ENCODE data around the gene METTL23.
"Not testable (repeated sequence)": the region's sequence is repeated elsewhere in the genome, so short reads cannot be mapped to it uniquely, and the experiment has no call there.

METTL23 gene

GRCh38 chr17:76696763-76697701, 29.6 kb upstream of the METTL23 start:
- no peak overlapping the region for H3K4me3 ChIP-seq (ENCODE audit: low read length, poor library complexity, severe bottlenecking)
- no peak overlapping the region for H3K4me2 ChIP-seq (ENCODE audit: low read depth, low read length, poor library complexity, severe bottlenecking)
- H3K36me3 ChIP-seq (ENCODE audit: insufficient read depth, low read length): no peaks in the 10 kb centered on the region
- H3F3A ChIP-seq (ENCODE audit: low read depth): no peaks in the 10 kb centered on the region
- no peaks in the 10 kb centered on the region for H4K20me1 ChIP-seq (ENCODE audit: insufficient read depth, low read length, poor library complexity, severe bottlenecking)
- H3K9me2 ChIP-seq (replicated peaks; ENCODE audit: low read depth, low read length): no peaks in the 10 kb centered on the region
- H3K27me3 ChIP-seq (ENCODE audit: insufficient read depth, low read length, poor library complexity, severe bottlenecking): no peaks in the 10 kb centered on the region
- H3K9me3 ChIP-seq (ENCODE audit: insufficient read depth, low read depth, low read length): no peaks in the 10 kb centered on the region
- H3K9ac ChIP-seq (ENCODE audit: low read depth, low read length, poor library complexity, severe bottlenecking): no peak overlapping the region
- no peak overlapping the region for H2AFZ ChIP-seq (ENCODE audit: low read length)
- no peaks in the 10 kb centered on the region for H3K4me1 ChIP-seq (ENCODE audit: insufficient read depth, low read length, poor library complexity, severe bottlenecking)
- TF ChIP-seq CTCF (conservative IDR thresholded peaks at IDR 0.05; ENCODE audit: low read length) (no peak), EZH2phosphoT487 (IDR thresholded peaks at IDR 0.05; ENCODE audit: borderline replicate concordance) (no peak)
- H3K79me2 ChIP-seq (ENCODE audit: insufficient read depth, low read length): no peaks in the 10 kb centered on the region

- no peak overlapping the region for H3K4me2 ChIP-seq (ENCODE audit: low read depth, low read length, poor library complexity, severe bottlenecking)
- H3K9ac ChIP-seq (ENCODE audit: low read depth, low read length, poor library complexity, severe bottlenecking): no peak overlapping the region
- no peaks in the 10 kb centered on the region for H4K20me1 ChIP-seq (ENCODE audit: insufficient read depth, low read length, poor library complexity, severe bottlenecking)
- H3K79me2 ChIP-seq (ENCODE audit: insufficient read depth, low read length): no peaks in the 10 kb centered on the region
- H3K36me3 ChIP-seq (ENCODE audit: insufficient read depth, low read length): no peaks in the 10 kb centered on the region
- H3K4me3 ChIP-seq (ENCODE audit: low read length, poor library complexity, severe bottlenecking): no peak overlapping the region
- no peaks in the 10 kb centered on the region for H3K9me3 ChIP-seq (ENCODE audit: insufficient read depth, low read depth, low read length)
- H3K9me2 ChIP-seq (replicated peaks; ENCODE audit: low read depth, low read length): no peaks in the 10 kb centered on the region
- H3F3A ChIP-seq (ENCODE audit: low read depth): no peaks in the 10 kb centered on the region
- no peak overlapping the region for H2AFZ ChIP-seq (ENCODE audit: low read length)
- no peaks in the 10 kb centered on the region for H3K27me3 ChIP-seq (ENCODE audit: insufficient read depth, low read length, poor library complexity, severe bottlenecking)
- no peaks in the 10 kb centered on the region for H3K4me1 ChIP-seq (ENCODE audit: insufficient read depth, low read length, poor library complexity, severe bottlenecking)
- no peak for TF ChIP-seq EZH2phosphoT487 (IDR thresholded peaks at IDR 0.05; ENCODE audit: borderline replicate concordance)
- no peak for TF ChIP-seq CTCF (conservative IDR thresholded peaks at IDR 0.05; ENCODE audit: low read length)
Measured at GRCh38 chr17:76697702-76698465, 28.8 kb upstream of the METTL23 start.

- H3K27me3 ChIP-seq (ENCODE audit: insufficient read depth, low read length, poor library complexity, severe bottlenecking); H3K9me3 ChIP-seq (ENCODE audit: insufficient read depth, low read depth, low read length); H3K4me1 ChIP-seq (ENCODE audit: insufficient read depth, low read length, poor library complexity, severe bottlenecking); H3K79me2 ChIP-seq (ENCODE audit: insufficient read depth, low read length); H3K4me3 ChIP-seq (ENCODE audit: low read length, poor library complexity, severe bottlenecking); H3K9ac ChIP-seq (ENCODE audit: low read depth, low read length, poor library complexity, severe bottlenecking); H3K9me2 ChIP-seq (replicated peaks; ENCODE audit: low read depth, low read length); H3F3A ChIP-seq (ENCODE audit: low read depth); H4K20me1 ChIP-seq (ENCODE audit: insufficient read depth, low read length, poor library complexity, severe bottlenecking); H3K36me3 ChIP-seq (ENCODE audit: insufficient read depth, low read length); H2AFZ ChIP-seq (ENCODE audit: low read length); H3K4me2 ChIP-seq (ENCODE audit: low read depth, low read length, poor library complexity, severe bottlenecking): not testable (repeated sequence)
Measured at GRCh38 chr17:76698466-76698977, 28.1 kb upstream of the METTL23 start.
